ENCODE results near the gene UGT1A8.

Gene UGT1A8

GRCh38 chr2:233810385-233810784 lies 193.0 kb downstream of the UGT1A8 start:
- Histone ChIP-seq H3K4me3 (replicated peaks; ENCODE audit: insufficient read depth, low read length) (no peak overlapping the region), H3K27ac (replicated peaks) (no peak overlapping the region), H3K27me3 (ENCODE audit: insufficient read depth, poor library complexity, severe bottlenecking) (no peaks in the 10 kb centered on the region)
- TF ChIP-seq REST (IDR thresholded peaks at IDR 0.05; ENCODE audit: insufficient replicate concordance, low read depth) (no peak), GABPA (IDR thresholded peaks at IDR 0.05; ENCODE audit: low read depth) (no peak)
- no peak for DNase-seq (ENCODE audit: low read depth in 1 of 2, low spot score in 1 of 2)

GRCh38 chr2:233811087-233811486 lies 193.7 kb downstream of the UGT1A8 start:
- Histone ChIP-seq H3K27ac (replicated peaks) (no peak overlapping the region), H3K27me3 (ENCODE audit: insufficient read depth, poor library complexity, severe bottlenecking) (no peaks in the 10 kb centered on the region), H3K4me3 (replicated peaks; ENCODE audit: insufficient read depth, low read length) (no peak overlapping the region)
- DNase-seq (ENCODE audit: low read depth in 1 of 2, low spot score in 1 of 2) = no peak
- TF ChIP-seq REST (IDR thresholded peaks at IDR 0.05; ENCODE audit: insufficient replicate concordance, low read depth) (no peak), CTCF (IDR thresholded peaks at IDR 0.05; ENCODE audit: insufficient read depth, low read length) (no peak), POLR2AphosphoS5 (IDR thresholded peaks at IDR 0.05; ENCODE audit: low read depth) (no peak), GABPA (IDR thresholded peaks at IDR 0.05; ENCODE audit: low read depth) (no peak), SPI1 (IDR thresholded peaks at IDR 0.05; ENCODE audit: borderline replicate concordance, low read depth) (no peak)

GRCh38 chr2:233811732-233812131 lies 194.3 kb downstream of the UGT1A8 start:
- H3K27ac ChIP-seq (replicated peaks) = no peak overlapping the region
- no peak overlapping the region for H3K4me3 ChIP-seq (replicated peaks; ENCODE audit: insufficient read depth, low read length)
- TF ChIP-seq CTCF (IDR thresholded peaks at IDR 0.05; ENCODE audit: insufficient read depth, low read length) (no peak), REST (IDR thresholded peaks at IDR 0.05; ENCODE audit: insufficient replicate concordance, low read depth) (no peak), SPI1 (IDR thresholded peaks at IDR 0.05; ENCODE audit: borderline replicate concordance, low read depth) (no peak), POLR2AphosphoS5 (IDR thresholded peaks at IDR 0.05; ENCODE audit: low read depth) (no peak), GABPA (IDR thresholded peaks at IDR 0.05; ENCODE audit: low read depth) (no peak)
- DNase-seq (ENCODE audit: low read depth in 1 of 2, low spot score in 1 of 2) = no peak
- no peaks in the 10 kb centered on the region for H3K27me3 ChIP-seq (ENCODE audit: insufficient read depth, poor library complexity, severe bottlenecking)

Measured in HL-60 (cell line).